CD4-positive, alpha-beta T cell treated with Interferon alpha-2 for 1 hour (primary cell): Measurements from ENCODE around the gene ZBED2.

ENCODE experiments used
- DNase-seq, 2 donors: peaks; one replicate each; pipeline ENCODE4 v3.0.0-alpha.2; 2020 to 2022

The ZBED2 gene

DNA sequence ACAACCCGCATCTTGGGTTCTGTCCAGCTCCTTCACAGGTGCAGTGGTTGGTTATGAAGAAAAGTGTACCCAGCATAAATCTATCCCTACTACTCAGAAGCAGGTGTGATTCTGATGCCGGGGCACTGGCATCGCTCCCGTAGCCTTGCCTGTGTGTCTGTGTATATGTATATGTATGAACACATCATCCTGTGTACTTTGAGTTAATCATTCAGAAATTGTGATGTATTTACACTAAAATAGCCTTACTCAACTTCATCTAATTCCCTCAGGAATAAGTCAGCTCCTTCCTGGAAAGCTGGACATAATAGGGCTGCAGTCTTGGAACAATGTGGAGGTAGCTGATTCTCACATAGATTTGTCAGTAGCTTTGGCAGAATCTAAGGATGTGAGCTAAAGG is 6.7 kb upstream of the ZBED2 start:
- DNase-seq: no peak

DNA sequence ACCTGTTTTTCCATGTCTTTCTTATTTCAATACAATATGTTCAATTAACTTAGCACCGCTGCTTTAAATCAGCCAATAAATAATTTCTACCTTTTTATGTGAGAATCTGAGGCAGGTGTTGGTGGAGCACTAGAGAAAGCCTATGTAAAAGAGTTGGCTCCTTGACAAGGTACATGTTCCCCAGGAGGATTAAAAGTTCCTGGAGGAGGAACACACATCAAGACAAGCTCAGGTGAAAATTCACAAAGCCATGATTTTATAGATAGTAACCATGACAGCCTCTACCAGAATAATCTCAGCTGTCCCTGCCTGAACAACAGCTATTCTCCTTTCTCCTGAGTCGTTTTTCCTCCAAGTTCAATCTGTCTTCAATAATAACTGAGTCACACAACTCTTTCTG is 3.4 kb upstream of the ZBED2 start:
- DNase-seq: no peak

DNA sequence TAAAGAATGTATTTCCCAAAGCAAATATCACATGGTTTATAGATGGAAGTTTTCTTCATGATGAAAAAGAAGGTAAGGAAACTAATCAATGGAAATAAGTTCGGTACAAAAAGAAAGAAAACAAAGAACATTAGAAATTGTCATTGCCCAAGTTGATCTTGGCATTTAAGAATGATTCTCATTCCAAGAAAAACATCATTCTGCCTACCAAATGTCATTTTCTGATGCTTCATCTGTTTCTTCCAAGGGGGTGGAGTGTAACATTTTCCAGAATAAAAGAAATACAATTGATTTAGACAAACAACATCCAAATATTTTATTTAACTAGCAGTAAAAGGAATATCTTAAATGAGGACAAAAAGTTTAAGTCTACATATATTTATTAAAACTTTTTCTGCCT is 3.0 kb upstream of the ZBED2 start:
- no peak for DNase-seq

DNA sequence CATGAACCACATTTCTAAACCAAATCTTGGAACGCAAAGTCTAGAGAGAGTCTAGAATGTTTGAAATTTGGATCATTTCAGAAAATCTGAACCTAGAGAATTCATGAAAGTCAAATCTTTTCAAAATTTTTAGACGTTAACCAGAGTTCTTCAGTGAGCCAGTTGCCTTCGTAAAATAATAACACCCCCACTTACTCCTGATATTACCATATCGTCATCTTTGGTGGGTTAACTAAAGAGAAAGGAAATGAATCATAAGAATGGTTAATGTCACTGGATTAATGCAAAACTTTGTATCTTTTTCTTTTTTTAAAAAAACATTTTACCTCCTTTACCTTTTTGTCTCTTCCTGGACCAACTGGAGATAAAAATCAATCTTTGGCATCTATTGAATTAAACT is 1.2 kb upstream of the ZBED2 start:
- no peak for DNase-seq

DNA sequence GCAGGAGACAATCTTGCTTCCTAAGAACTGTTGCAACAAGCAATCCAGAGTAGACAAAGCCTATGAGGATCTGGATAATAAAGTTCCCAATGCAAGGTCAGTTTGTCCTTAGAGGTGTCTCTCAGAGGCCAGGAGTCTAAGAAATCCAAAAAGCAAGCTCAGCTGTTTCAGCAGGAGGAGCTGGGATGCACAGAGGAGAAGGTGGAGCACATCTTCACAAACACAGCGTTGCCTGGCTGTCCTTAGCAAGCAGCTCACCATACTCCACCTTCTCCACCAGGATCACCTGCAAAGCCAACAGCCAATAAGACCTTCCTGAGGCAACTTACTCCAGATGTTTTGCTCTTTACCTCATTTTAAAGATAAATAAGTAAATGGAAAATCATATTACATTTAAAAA is 365 bp downstream of the ZBED2 start:
- DNase-seq: no peak

DNA sequence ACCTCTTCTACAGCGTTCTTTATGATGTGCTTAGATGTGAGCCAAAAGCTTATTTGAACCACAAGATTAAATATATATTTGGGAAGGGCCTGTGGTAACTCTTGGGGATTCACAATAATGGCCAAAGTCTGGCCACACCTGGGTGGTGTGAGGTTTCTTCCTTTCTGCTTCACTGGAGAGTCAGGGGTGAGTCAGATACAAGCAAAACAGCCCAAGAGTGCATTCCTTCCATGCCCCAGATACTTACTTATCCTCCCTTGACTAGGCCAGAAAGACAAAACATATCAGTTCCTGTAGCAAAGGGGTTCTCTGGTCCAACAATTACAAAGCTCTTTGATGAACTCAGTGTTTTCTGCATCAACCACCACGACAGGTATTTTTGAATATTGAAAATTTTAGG is 941 bp downstream of the ZBED2 start:
- no peak for DNase-seq

DNA sequence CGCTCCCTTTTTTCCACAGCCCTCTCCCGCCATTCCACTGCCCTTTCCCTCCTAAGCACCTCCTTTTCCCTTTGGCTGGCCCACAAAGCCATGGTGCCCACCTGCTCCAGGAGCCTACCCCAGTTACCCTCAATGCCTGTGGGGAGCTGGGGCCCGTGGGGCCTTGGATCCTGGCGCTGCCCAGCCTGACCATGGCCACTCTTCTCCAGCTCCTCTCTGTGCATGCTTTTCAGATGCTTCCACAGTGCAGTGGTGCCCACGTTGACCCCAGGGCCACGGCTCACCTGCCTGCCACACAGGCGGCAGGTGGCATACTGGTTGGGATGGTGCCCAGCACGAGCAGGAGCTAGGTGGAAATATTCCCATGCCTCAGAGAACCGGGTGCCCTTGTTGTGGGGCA is 1.5 kb downstream of the ZBED2 start:
- no peak for DNase-seq

DNA sequence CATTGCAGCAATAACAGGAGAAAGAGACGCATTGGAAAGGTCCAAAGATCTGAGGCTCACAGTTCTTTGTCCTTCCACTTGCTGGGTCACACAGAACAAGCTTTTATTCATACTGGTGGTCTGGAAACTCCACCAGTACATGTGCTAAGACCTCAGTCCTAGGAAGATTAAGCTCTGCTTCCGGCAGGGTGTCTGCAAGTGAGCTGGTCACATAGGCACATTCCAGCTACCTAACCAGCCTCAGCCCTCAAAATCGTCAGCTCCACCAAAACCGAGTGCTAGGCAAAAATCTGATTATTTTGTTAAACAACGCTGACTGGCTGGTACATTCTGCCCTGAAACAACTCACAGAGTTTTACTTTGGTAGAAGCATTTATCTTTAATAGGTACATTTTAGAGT is 2.2 kb downstream of the ZBED2 start:
- DNase-seq: no peak

DNA sequence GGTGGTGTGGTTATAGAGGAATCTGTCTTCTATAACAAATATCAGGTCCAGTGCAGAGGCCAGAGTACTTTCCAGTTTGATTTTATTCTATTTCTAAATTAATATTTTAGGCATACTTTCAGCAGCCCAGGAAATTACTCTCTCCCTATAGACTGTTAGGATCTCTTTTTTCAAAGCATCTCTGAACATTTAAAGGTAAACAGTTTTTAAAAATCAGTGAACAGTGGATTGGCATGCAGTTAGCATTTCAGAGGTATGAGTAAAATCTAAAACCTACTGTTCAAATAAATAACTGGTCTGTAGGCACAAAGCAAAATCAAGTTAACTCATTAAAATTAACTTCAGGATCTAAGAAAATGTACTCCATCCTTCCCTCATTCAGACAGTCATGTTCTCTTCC is 3.0 kb downstream of the ZBED2 start:
- no peak for DNase-seq

DNA sequence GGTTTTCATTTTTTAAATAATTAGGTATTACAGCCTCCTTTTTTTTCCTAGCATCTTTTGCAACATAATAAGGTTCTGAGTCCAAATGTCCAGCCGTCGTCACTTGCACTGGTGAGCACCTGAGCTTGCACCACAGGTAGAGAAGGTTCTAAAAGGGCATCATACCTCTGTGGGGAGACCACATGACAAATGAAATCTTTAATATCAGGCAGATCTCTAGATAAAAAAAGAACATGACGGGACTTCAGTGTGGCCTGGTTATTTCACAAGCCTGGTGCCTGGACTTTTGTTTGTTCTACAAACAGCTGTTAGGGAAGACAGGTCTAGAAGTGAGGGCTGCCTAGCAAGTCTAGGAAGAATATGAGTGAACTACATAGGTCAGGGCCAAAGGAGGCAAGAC is 3.6 kb downstream of the ZBED2 start:
- DNase-seq: no peak

DNA sequence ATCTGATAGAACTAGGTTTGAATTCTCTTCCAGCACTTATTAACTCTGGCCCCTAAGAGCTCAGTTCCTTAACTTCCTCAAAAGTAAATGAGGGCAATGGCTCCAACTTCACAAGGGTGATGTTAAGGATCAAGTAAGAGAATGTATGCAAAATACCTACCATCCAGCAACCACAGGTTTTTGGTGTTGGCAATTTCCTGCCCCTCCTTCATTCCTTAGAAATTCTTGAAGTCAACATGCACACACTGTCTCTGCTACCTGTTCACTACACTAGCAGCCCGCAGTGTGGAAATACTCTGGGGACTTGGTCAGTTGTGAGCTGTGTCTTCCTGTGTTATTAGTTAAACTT is 5.0 kb downstream of the ZBED2 start:
- DNase-seq: no peak

DNA sequence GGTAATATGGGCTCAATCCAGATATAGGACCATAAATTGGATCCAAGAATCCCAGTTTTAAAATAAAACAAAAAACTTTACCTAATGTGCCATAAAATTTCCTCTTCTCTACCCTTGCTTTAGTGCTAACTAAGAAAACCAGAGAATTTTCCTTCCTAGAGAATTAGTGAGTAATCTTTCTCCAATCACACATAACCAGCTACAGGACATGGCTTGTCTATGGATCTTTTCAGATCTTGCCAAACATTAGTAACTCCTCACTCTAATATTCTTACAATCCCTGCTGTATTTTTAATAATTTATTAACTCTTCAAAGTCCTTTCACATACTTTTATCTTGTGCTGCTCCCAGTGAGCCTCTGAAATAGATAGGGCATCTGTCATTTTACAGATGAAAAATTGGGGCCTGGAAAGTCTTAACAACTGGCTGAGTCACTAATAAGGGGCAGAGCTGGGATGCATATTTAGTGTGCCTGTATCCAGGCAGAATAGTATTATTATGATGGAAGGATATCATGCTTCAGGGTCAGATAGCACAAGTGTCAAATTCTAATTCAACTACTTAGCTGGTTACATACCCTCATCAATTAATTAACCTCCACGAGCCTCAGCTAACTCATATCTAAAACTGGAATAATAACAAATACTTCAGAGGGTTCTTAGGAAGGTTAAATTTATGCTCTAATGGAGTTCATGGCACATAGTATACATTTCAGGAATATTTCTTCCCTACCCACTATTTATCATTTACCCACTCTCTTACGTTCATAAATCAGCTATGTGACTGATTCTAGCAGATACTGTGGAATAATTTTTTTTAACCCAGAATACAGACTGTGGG is 5.6 kb downstream of the ZBED2 start:
- no peak for DNase-seq

DNA sequence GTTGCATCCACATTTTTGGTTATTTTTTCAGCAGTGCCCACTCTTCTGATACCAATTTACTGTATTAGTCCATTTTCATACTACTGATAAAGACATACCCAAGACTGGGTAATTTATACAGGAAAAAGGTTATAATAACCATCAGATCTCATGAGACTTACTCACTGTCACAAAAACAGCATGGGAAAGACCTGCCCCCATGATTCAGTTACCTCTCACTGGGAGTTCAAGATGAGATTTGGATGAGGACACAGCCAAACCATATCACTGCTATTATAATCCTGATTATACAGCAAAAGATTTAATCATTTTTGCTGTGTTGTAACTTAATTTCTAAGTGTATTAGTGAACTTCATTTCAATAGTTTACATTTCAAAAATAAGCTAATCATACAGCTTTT is 6.6 kb downstream of the ZBED2 start:
- DNase-seq: no peak

DNA sequence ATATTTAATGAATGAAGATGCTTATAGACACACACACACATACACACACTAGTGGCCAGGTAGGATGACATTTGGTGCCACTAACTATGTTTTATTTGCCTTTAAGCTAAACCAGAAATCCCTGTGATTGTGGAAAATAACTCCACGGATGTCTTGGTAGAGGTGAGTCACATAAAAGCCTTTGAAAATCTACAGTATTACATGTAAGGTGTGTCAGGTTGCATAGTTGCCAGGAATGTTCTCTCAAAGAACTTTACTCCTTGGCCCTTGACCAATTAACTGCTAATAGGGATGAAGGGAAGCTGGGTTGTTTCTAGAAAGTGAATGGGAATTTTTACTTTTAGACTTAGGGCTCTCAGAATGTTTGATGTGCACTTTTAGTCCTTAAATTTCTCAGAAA is 9.9 kb downstream of the ZBED2 start:
- no peak for DNase-seq

DNA sequence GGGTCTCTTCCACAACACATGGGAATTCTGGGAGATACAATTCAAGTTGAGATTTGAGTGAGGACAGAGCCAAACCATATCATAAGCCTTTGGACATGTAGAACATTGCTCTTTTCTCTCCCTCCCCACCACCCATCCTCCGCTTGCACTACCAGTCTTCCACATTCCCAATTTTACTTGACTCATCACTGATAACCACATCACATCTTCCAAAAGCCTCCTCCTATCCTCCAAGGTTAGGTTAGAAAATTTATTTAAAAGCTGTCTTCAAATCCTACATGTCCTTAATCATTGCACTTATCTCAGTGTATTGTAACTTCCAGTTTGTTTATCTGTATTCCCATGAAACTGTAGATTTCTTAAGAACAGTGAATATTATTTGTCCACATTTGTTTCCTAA is 10.4 kb downstream of the ZBED2 start:
- no peak for DNase-seq

DNA sequence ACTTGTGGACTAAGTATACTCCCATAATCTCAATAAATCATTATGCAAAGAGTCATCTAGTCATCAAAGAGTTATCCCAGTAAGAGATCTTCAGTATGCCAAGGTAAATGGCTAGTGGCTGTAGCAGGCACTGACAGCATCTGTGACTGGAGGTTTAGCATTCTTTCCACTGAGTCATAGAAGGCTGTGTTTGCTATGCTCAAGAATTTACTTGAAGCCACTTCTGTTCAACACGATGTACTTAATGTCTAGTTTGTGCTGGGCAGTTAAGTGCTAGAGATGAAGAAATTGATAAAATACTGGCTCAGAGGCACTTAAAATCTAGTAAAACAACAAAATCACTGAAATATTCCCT is 13.0 kb downstream of the ZBED2 start:
- no peak for DNase-seq

DNA sequence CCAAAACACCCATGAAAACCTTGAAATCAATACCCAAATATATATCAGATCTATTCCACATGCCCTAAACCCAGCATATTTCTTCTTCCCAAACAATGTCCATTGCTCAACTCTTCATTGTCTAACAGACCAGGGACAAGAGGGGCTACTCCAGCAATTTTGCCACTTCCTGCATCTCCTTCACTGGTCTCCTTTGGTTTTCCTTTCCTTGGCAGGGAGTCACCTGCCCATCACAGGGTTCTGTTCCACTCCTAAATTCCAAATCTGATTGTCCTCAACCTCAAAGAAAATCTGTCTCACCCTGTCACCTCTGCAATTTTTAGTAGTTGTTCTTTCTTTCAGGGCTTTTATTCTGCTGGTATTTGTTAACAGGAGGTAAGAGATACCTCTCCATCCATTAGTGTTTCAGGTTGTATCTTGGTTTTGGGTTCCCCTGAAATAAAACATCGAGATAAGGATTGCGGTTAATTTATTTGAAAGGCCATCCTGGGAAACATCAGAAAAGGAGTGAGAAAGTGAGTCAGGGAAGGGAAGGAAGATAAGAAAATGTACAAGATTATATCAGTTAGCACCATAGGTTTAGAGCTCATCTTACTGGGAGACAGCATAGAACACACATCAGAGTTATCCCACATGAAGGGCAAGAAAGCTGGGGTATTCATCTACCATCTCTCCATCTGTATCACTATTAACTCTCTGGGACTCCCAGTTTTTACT is 13.6 kb downstream of the ZBED2 start:
- no peak for DNase-seq

DNA sequence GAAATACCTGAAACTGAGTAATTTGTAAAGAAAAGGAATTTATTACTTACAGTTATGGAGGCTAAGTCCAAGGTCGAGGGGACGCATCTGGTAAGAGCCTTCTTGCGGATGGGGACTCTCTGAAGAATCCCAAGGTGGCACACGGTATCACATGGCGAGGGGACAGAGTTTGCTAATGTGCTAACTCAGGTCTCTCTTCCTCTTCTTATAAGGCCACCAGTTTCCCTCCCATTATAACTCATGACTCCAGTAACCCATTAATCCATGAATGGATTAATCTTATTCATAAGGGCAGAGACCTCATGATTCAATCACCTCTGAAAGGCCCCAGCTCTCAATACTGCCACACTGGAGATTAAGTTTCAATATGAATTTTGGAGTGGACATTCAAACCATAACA is 15.7 kb downstream of the ZBED2 start:
- DNase-seq: no peak

DNA sequence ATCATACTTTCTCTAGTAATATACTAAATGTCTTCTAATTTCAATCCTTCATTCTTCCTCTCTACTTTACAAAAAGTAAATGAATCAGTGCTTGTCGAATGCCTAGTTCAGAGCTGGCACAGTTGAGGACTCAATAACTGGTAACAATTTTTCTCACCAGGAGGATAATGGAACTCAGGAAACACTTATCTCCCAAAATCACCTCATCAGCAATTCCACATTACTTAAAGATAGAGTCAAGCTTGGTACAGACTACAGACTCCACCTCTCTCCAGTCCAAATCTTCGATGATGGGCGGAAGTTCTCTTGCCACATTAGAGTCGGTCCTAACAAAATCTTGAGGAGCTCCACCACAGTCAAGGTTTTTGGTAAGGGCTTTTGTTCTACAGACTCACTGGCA is 16.3 kb downstream of the ZBED2 start:
- DNase-seq: no peak

DNA sequence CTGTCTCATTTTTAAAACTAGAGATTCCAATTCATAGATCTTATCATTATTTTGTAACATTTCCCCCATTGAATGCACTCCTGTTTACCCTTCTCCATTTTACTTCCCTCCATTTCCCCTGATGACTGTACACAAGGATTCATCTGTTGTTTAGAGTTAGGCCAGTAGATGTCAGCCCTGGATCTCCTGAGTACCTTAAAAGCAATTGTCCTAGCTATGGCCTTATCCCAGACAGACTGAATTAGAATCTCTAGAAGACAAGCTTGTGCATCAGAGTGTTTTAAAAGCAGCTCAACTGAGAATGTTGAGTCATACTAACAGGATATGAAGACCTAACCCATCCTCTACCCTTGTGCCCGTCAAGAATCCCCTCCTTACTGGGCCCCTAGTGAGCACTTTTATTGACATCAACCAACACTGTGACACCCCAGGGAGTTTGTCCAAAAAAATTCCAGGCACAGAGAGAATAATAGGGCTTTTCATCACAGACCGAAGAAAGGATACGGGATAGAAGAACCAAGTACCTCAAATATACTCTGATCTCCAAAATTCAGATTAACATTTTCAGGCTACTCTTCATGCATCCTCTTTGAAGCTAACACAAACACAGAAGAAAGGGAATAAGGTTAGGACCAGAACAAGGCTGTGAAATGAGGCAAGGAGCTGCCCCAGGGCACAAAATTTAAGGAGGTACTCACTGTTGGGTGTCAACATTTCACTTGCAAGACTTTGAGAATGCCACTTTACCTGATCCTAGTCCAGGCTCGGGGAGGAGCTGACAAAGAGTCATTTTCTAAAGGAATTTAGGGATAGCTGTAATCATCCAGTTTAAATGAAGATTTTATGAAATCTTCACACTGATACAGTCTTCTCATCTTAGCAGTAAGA is 17.1 kb downstream of the ZBED2 start:
- DNase-seq: peak in 1 of 2 donors; percentile 47

DNA sequence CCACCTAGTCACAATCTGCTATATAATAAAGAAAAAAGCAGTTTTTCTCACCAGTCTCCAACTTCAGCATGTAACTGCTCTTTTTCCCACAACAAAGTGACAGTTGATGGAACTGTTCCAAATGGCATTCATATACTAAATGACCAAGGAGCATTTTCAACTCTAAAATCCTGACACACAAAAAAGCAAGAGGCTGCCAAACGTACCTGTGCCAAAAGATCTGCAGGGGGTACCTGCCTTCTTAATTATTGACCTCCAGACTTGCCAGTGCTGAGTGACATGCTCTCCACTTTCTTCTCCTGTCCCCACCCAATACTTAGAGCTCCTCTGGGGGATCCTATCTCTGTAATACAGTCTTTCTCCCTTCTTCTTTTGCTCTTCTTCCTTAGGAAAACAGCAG is 18.0 kb downstream of the ZBED2 start:
- no peak for DNase-seq

DNA sequence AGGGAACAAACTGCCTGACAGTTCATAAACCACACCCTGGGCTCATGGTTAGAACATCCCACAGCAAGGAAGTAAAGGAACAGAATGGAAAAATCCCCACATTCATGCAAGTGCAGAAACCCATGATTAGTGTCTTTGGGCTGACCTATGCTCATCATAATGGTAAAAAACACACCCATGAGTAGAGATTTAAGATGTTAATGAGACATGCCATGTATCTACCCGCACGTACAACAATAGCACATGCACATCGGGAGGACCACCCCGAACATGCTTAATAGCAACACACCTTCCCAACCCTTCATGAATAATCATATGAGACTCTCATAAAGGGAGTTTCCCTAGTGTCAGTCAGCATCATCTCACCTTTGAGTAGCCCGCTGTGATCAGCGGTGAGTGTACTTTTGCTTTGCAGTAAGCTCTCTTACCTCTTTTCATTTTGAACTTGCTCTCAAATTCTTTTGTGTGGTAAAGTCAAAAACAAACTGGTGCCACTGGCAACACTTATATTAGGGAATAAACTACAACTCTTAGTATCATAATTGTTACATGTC is 23.2 kb downstream of the ZBED2 start:
- peak in 1 of 2 donors; percentile 38 for DNase-seq

DNA sequence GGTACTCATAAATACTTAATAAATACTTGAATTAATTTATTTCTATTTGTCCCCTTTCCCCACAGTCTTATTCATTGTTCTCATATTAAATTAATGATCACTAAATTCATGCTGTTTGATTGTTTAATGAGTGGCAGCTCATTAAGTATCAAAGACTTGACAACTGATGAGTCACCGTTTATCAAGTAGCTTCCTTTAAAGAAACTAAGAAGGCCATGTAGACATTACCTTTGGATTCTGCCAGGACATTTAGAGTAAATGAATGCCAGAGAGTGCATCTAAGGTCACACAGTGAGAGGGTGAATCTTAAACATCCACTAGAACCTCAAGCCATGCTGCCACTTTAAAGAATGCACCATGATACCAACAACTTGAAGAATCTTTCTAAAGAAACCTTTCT is 23.9 kb downstream of the ZBED2 start:
- no peak for DNase-seq
